HK-2 (cell line): Measurements from ENCODE around the gene LRRC36.

ENCODE experiments used
- DNase-seq: peaks from one replicate; pipeline ENCODE4 v3.0.0-alpha.2; 2018; ENCODE audit not compliant: unreplicated experiment

The LRRC36 gene, protein sequence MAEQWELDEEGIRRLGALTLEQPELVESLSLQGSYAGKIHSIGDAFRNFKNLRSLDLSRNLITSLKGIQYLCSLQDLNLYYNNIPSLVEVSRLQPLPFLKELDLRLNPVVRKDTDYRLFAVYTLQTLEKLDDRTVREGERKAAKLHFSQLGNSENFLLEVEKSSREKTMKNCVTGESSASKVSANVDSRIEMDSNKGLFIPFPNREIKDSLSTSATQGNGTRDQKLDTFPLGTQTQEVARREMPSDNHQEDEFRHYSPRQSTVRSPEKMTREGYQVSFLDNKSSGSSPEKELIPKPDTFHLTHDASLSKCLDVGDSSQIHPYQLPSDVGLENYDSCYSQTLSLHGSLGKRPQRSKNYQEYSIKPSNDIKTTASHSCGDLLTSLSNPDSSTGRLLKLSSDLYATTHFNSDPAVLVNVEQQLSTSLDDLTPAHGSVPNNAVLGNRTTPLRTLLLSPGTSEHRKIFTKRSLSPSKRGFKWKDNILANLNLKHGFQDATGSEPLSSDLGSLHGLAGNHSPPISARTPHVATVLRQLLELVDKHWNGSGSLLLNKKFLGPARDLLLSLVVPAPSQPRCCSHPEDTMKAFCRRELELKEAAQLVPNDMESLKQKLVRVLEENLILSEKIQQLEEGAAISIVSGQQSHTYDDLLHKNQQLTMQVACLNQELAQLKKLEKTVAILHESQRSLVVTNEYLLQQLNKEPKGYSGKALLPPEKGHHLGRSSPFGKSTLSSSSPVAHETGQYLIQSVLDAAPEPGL

GRCh38 chr16:67326472-67327309, at the start of gene LRRC36, which contains the start of gene KCTD19:
LRRC36 (plus strand) TSS chr16:67326815; CDS start chr16:67326863, 48 bp downstream.
KCTD19 (minus strand) TSS chr16:67326741; CDS start chr16:67326707, 34 bp downstream.
- DNase-seq = no peak

- DNase-seq = peak; percentile 96
Measured at GRCh38 chr16:67277294-67277998, 49.2 kb upstream of the LRRC36 start.

- DNase-seq = peak; percentile 73
Measured at GRCh38 chr16:67277999-67278772, 48.4 kb upstream of the LRRC36 start.

DNA sequence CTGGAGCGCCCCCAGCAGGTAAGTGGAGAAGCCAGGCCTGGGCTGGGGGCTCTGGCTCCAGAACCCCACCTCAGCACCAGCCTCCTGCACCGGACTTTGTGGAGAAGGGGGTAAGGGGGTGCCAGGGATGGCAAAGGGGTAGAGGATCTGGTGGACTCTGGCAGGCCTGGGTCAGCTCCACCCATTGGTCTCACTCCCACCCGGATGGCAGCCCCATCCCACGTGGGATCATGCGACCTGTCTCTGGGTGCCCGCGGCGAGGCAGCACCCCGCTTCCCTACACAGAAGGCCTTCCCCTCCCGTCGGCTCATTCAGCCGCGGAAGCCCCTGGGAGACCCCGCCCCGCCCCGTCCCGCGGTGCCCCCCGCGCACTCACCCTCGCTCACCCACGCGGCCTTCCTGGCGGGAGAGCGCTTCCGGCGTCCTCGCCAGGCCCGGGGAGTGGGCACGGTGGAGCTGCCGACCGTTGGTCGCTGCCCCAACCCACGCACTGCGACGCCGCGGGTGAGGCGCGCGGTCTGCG, 47.8 kb upstream of the LRRC36 start:
- no peak for DNase-seq

- peak; percentile 89 for DNase-seq
Measured at GRCh38 chr16:67279296-67280089, 47.1 kb upstream of the LRRC36 start, which contains the start of gene PLEKHG4. PLEKHG4 (plus strand) TSS chr16:67279532; CDS start chr16:67280045, 513 bp downstream.

DNA sequence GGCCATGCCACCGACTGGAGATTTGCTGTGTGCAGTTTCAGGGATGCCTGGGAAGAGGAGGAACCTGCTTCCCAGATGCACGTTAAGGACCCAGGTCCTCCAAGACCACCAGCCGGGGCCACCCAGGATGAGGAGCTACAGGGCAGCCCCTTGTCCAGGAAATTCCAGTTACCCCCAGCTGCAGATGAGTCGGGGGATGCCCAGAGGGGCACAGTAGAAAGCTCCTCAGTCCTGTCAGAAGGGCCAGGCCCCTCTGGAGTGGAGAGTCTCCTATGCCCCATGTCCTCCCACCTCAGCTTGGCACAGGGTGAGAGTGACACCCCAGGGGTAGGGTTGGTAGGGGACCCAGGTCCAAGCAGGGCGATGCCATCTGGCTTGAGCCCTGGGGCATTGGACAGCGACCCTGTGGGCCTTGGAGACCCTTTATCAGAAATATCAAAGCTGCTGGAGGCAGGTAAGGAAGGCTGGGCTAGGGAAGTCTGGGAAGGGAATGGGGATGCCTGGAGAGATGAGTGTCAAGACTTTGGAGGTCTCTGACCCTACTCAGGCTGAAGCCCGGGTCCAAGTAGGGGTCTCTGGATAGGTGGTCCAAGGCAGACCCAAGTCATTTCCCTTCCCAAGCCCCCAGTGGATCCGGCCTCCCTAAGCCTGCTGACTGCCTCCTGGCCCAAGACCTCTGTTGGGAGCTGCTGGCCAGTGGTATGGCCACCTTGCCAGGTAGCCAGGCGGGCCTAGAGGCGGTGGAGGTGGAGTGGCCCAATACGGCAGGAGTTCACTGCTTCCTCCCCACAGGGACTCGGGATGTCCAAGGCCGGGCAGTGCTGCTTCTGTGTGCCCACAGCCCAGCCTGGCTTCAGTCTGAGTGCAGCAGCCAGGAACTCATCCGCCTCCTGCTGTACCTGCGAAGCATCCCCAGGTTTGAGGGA, 46.3 kb upstream of the LRRC36 start:
- no peak for DNase-seq

- DNase-seq = no peak
Measured at GRCh38 chr16:67281536-67282446, 44.8 kb upstream of the LRRC36 start.

GRCh38 chr16:67282447-67282805, 44.2 kb upstream of the LRRC36 start:
- no peak for DNase-seq

DNA sequence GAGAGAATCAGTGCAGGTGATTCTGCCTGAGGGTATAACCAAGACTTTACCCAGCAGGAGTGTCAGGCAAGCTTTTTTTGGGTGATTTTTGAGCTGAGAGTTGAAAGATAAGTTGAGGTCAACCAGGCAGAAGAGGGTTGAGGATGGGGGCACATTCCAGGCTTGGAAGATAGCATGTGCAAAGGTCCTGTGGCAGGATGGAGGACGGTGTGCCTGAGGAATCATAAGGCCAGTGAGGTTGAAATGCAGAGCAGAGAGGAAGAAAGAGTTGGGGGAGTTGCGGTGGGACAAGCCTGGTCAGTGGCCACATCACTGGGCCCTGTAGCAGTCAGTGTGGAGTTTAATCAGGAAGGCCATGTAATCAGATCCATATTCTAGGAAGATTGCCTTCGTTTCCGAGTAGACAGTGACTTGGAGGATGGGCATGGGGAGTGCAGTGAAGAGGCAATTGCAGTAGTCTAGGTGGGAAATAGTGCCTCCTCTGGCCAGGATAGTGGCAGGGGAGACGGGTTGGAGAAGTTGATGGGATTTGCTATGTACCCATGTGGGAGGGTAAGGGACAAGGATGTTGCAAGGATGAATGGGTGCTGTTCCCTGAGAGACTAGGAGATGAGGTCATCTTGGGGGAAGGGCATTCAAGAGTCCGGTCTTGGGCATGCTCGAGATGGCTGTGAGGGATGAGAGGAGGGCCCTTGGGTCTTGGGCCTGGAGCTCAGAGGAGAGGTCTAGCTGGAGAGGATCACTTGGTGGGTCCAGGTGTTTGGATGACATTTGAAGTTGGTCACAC, 43.4 kb upstream of the LRRC36 start:
- DNase-seq = no peak

DNA sequence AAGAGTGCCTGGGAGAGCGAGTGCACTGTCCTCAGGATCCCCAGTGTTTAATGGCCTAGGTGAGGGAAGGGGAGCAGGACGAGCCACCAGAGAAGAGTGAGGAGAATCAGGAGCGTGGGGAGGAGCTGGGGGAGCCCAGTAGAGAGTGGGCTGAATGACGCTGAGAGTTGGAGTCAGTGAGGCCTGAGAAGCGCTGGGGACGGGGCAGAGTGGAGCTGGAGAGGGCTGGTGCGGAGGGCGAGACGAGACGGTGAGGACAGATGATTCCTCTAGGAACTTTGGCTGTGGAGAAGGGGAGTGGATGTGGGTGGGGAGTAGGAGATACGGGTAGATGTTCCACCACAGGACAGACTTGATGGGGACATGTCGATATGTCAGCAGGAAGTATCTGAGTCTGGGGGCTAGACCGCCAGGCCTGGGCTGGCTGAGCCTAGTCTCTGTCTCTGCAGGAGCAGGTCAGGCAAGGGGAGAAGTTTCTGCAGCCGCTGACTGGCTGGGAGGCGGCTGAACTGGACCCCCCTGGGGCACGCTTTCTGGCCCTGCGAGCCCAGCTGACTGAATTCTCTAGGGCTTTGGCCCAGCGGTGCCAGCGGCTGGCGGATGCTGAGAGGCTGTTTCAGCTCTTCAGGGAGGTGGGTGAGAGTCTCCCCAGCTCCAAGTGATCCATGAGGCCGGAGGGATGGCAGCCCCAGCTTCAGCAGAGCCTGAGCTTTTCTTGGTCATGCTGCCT, 42.6 kb upstream of the LRRC36 start:
- no peak for DNase-seq

GRCh38 chr16:67284699-67285646, 41.6 kb upstream of the LRRC36 start:
- DNase-seq = no peak

GRCh38 chr16:67286441-67287235, 40.0 kb upstream of the LRRC36 start:
- DNase-seq = no peak

- DNase-seq = no peak
Measured at GRCh38 chr16:67287960-67288359, 38.7 kb upstream of the LRRC36 start.

DNA sequence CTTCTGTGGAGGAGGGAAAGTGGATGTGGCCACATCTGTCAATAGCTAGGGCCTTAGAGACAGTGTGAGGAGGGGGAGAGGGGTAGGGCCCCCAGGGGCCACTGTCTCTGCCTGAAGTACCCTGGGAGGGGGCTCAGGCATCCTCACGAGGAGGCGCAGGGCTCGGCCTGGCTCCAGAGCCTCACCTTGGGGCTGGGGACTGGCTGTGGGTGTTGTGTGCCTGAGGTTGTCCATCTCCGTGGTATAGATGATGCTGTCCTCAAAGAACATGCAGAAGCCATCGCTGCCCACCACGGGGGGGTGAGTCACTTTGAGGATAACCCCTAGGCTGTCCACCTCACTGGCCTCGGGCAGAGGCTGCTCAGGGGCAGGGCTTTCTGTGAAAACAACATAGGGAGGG, 35.2 kb upstream of the LRRC36 start:
- no peak for DNase-seq
